Stimulated activated CD4-positive, alpha-beta T cell treated with anti-CD3 and anti-CD28 coated beads, Interleukin-12 subunit alpha, Interleukin-12 subunit beta, amount 100 ng/mL, for 24 hours (primary cell): ENCODE results near the gene DOCK2.
A peak's percentile ranks its signal among the peaks of the same experiment; 100 is the strongest.

ENCODE experiments used
- DNase-seq, 2 experiments: peaks; one replicate each; pipeline ENCODE4 v3.0.0-alpha.2; 2020; ENCODE audit warnings: low read depth in 2 of 2

The DOCK2 gene

GRCh38 chr5:170095646-170096045, 458.6 kb downstream of the DOCK2 start:
- DNase-seq = no peak

GRCh38 chr5:170097934-170098333, 460.9 kb downstream of the DOCK2 start:
- DNase-seq = no peak

DNA sequence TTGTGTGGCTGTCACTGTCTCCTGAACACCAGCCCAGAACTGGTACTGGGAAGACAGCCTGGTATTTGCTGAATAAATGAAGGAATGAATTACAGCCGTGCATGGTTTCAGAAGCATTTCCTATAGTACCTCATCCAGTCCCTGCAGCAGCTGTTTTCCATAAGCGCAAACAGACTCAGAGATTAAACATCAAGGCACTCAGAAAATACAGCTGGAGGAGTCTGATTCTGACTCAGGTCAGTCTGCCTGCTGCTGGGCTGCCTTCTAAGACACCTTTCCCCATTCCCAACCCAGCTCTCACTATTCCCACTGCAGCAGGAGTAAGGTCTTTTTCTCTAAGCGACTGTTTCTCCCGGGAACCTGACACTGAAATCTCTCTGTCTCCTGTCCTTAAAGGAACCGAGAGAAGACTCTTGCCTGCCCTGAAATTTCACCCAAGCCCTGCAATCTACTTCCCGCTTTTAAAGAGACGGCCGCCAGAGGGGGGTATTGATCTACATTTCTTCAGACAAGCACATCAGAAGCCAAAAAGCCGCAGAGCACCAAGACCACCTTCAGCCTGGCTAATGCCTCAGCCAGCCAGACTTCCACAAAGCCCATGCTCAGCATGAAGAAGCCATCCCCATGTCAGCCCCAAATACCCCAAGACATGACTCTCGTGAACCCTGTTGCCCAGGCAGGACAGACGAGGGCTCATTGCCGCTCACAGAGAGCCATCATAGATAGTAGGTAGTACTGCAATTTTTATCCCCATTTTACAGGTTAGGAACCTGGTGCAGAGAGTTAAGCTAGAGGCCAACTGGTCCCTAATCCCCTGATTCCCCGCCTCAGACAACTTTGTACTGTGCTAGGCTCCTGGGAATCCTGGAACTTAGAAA, 463.2 kb downstream of the DOCK2 start:
- peak; percentile 21 to 72 for DNase-seq

DNA sequence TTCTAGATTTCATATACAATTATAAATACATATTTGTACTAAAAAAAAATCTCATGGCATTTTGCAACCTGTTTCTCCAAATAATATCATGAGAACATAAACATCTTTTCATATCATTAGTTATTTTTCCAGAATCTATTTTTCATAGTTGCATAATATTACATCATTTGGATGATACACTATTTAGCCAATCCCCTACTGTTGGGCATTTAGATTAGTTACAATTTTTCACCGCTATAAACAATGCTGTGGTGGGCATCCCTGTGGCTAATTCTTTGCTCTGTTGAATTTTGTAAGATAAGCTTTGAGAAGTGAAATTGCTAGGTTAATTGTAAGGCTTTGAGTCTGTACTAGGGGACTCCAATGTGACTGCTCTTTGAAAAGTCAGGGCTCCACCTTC, 466.4 kb downstream of the DOCK2 start:
- no peak for DNase-seq

GRCh38 chr5:170104299-170104698, 467.2 kb downstream of the DOCK2 start:
- no peak for DNase-seq

GRCh38 chr5:170104710-170105109, 467.6 kb downstream of the DOCK2 start:
- DNase-seq = no peak

- no peak for DNase-seq
These were observed 468.9 kb downstream of the DOCK2 start, which contains the start of gene FOXI1 for GRCh38 chr5:170105642-170106611. Gene FOXI1, plus strand, starts transcription at chr5:170105897. Its CDS starts 61 bp downstream, at chr5:170105958.

- DNase-seq = no peak
These were observed 470.6 kb downstream of the DOCK2 start for GRCh38 chr5:170107674-170108073.

DNA sequence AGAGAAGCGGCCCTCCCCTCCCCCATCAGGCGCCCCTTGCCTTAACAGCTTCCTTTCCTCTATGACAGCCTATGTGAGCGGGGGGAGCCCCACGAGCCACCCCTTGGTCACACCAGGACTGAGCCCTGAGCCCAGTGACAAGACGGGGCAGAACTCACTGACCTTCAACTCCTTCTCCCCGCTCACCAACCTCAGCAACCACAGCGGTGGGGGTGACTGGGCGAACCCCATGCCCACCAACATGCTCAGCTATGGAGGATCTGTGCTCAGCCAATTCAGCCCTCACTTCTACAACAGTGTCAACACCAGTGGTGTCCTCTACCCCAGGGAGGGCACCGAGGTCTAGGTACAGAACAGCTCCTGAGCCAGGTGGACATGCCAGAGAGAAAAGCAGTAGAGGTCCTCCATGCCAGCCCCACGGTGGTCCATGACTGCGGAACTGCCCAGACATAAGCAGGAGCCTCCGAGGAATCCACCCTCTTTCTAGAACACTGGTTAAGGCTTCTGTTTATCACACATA, 471.3 kb downstream of the DOCK2 start:
- no peak for DNase-seq

- no peak for DNase-seq
These were observed 472.3 kb downstream of the DOCK2 start for GRCh38 chr5:170109059-170110031.

DNA sequence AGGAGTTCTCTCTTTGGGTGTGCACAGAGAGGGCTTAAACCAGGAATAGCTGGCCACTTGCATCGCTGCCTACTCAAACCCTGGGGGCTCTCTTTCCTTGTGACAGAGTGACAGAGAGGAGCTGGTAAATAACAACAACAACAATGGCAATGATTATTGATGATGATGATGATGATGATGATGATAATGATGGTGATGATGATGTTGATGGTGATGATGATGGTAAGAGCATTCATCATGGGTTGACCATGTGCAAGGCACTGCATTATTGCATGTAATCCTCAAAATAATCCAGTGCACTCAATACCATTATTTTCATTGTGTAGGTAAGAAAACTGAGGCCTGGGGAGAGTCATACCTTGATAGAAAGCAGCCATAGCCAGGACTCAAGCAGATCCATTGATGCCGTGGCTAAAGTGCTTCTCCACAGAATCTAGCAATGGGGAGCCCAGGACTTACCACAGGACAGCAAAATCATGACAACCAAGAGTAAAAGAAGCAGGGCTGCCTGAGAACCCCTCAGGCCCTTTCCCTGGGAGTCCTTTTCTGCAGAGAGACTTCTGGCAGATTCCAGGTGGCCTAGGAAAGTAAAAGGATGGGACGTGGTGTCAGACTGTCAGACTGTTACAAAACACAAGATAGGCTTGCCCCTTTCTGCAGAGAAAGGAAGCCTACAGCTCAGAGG, 473.5 kb downstream of the DOCK2 start:
- DNase-seq = no peak

GRCh38 chr5:170111088-170111785, 474.2 kb downstream of the DOCK2 start:
- DNase-seq = no peak

- DNase-seq = no peak
These were observed 475.9 kb downstream of the DOCK2 start for GRCh38 chr5:170112876-170113521.

- DNase-seq = no peak
These were observed 476.4 kb downstream of the DOCK2 start for GRCh38 chr5:170113522-170113900.

DNA sequence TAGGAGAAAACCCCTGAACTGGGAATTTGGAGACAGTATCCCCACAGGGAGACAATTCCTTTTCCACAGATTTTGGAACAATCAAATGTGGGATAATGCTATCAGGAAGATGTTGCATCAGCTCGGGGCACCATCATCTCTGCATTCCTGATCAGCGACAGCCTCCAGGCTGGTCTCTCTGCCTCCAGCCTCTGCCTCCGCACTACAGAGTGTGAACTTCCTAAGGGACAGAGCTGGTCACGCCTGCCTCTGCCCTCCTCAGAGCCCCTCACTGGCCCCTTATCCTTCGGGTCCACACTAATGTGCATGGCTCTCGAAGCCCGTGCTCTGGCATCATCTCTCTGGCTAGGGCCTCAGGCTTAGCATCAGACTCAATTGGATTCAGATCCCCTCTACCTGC, 477.2 kb downstream of the DOCK2 start:
- DNase-seq = no peak

- no peak for DNase-seq
These were observed 478.9 kb downstream of the DOCK2 start for GRCh38 chr5:170115925-170116324.

- no peak for DNase-seq
These were observed 480.7 kb downstream of the DOCK2 start for GRCh38 chr5:170117736-170118135.

DNA sequence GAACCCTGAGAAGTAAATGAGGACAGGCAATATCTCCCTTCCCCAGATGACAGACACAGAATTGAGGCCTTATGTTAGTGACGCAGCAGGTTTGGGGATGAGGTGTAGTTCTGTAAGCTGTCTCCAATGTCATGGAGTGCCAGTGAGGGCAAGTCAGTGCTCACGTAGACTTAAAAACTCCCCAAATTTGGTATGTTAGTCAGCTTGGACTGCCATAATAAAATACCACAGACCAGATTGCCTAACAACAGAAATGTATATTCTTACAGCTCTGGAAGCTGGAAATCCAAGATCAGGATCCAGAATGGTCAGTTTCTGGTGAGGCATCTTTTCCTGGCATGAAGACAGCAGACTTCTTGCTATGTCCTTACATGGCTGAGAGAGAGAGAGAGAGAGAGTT, 483.5 kb downstream of the DOCK2 start:
- DNase-seq = no peak

DNA sequence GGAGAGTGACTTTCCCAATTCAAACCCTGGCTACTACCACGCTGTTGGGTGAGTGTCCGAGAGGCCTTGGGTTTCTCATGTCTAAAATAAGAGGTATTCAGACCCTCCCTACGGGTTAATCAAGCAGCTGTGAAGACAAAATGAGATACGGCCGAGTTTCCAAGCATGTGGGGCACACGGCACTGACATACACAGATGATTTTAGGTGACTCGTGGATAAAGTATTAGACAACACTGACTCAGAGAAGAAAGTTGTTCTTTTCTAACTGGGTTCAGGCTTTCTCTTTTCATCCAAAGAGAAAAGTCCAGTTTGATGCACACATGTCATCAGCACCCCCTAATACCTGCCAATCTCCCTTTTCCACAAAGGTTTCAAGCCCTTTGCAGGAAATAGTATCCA, 484.2 kb downstream of the DOCK2 start:
- no peak for DNase-seq
